ENCODE data around the gene WASL. TPM values are rescaled to one million over a fixed set of nuclear protein-coding genes. Genes with fewer than 3 reads are reported as not detected.
"Not testable (repeated sequence)": the region's sequence is repeated elsewhere in the genome, so short reads cannot be mapped to it uniquely, and the experiment has no call there.

The WASL gene
- total RNA-seq, 4 donors from 2014 or later = 36.0 to 51.5 (median 38.5) TPM

- no peak overlapping the region for H3K27ac ChIP-seq (replicated peaks in 1 of 4)
- H3K9me3 ChIP-seq = no peaks in the 10 kb centered on the region
- H3K36me3 ChIP-seq = no peaks in the 10 kb centered on the region
- H3K4me1 ChIP-seq = peaks cover 39 to 62% (median 58%) of the 10 kb centered on the region in 4 donors
- no peak overlapping the region for H3K4me3 ChIP-seq
- TF ChIP-seq POLR2AphosphoS5 (IDR thresholded peaks at IDR 0.05) (no peak), POLR2A (IDR thresholded peaks at IDR 0.05; ENCODE audit: low read depth) (no peak), CTCF (IDR thresholded peaks at IDR 0.05) (no peak), EP300 (IDR thresholded peaks at IDR 0.05) (no peak)
- WGBS = 77% methylated on average over 4 of the region's 4 CpGs
- intact Hi-C loops (cut with DNase I) = no loop called here
- no peaks in the 10 kb centered on the region for H3K27me3 ChIP-seq
- DNase-seq (ENCODE audit: extremely low spot score) = no peak
Measured at GRCh38 chr7:123727071-123727837, 21.5 kb downstream of the WASL start.

- Histone ChIP-seq H3K4me1 (peaks cover 47 to 73% (median 68%) of the 10 kb centered on the region in 4 donors), H3K36me3 (no peaks in the 10 kb centered on the region), H3K27me3 (no peaks in the 10 kb centered on the region), H3K27ac (replicated peaks in 1 of 4) (no peak overlapping the region), H3K4me3 (no peak overlapping the region), H3K9me3 (no peaks in the 10 kb centered on the region)
- intact Hi-C loops (cut with DNase I) = no loop called here
- no peak for DNase-seq (ENCODE audit: extremely low spot score)
- 67% methylated on average over 1 of the region's 1 CpG for WGBS
- no peak for TF ChIP-seq CTCF (IDR thresholded peaks at IDR 0.05)
- no peak for TF ChIP-seq POLR2A (IDR thresholded peaks at IDR 0.05; ENCODE audit: low read depth)
- TF ChIP-seq EP300 (IDR thresholded peaks at IDR 0.05) = no peak
- no peak for TF ChIP-seq POLR2AphosphoS5 (IDR thresholded peaks at IDR 0.05)
Measured at GRCh38 chr7:123725586-123726171, 23.1 kb downstream of the WASL start.

GRCh38 chr7:123724817-123725253 is 24.0 kb downstream of the WASL start:
- DNase-seq (ENCODE audit: extremely low spot score) = no peak
- intact Hi-C loops (cut with DNase I) = no loop called here
- Histone ChIP-seq H3K27me3 (no peaks in the 10 kb centered on the region), H3K4me1 (peaks cover 54 to 81% (median 76%) of the 10 kb centered on the region in 4 donors), H3K9me3 (no peaks in the 10 kb centered on the region), H3K4me3 (no peak overlapping the region), H3K27ac (replicated peaks in 1 of 4) (no peak overlapping the region), H3K36me3 (no peaks in the 10 kb centered on the region)
- no peak for TF ChIP-seq POLR2A (IDR thresholded peaks at IDR 0.05; ENCODE audit: low read depth)
- no peak for TF ChIP-seq CTCF (IDR thresholded peaks at IDR 0.05)
- TF ChIP-seq EP300 (IDR thresholded peaks at IDR 0.05) = no peak
- TF ChIP-seq POLR2AphosphoS5 (IDR thresholded peaks at IDR 0.05) = no peak
- 58% methylated on average over 3 of the region's 3 CpGs for WGBS

GRCh38 chr7:123723913-123724312 is 24.9 kb downstream of the WASL start:
- Histone ChIP-seq H3K9me3 (no peaks in the 10 kb centered on the region), H3K27ac (replicated peaks in 1 of 4) (no peak overlapping the region), H3K4me1 (peaks cover 62 to 89% (median 85%) of the 10 kb centered on the region in 4 donors), H3K36me3 (no peaks in the 10 kb centered on the region), H3K4me3 (no peak overlapping the region), H3K27me3 (no peaks in the 10 kb centered on the region)
- intact Hi-C loops (cut with DNase I) = no loop called here
- WGBS = 89% methylated on average over 3 of the region's 3 CpGs
- DNase-seq (ENCODE audit: extremely low spot score) = no peak
- no peak for TF ChIP-seq POLR2A (IDR thresholded peaks at IDR 0.05; ENCODE audit: low read depth)
- no peak for TF ChIP-seq CTCF (IDR thresholded peaks at IDR 0.05)
- TF ChIP-seq POLR2AphosphoS5 (IDR thresholded peaks at IDR 0.05) = no peak
- no peak for TF ChIP-seq EP300 (IDR thresholded peaks at IDR 0.05)

- peaks cover 50 to 63% (median 60%) of the 10 kb centered on the region in 4 donors for H3K4me1 ChIP-seq
- not testable (repeated sequence) for DNase-seq (ENCODE audit: extremely low spot score)
Measured at GRCh38 chr7:123720527-123720926, 28.3 kb downstream of the WASL start.

More at GRCh38 chr7:123720527-123720926, 28.3 kb downstream of the WASL start:
- intact Hi-C loops (cut with DNase I); H3K4me3 ChIP-seq; H3K27ac ChIP-seq (replicated peaks in 1 of 4); H3K27me3 ChIP-seq; H3K36me3 ChIP-seq; H3K9me3 ChIP-seq: not testable (repeated sequence)
- 67% methylated on average over 3 of the region's 3 CpGs for WGBS
